Hematopoietic multipotent progenitor cell treated with erythropoietin and hydrocortisone succinate and interleukin-3 and kit ligand, for 17 days (in vitro differentiated cells): ENCODE measurements around the gene CRYL1.
"Not testable (repeated sequence)": the region's sequence is repeated elsewhere in the genome, so short reads cannot be mapped to it uniquely, and the experiment has no call there.

Experiments
- DNase-seq: peaks from one replicate; pipeline ENCODE4 v3.0.0-alpha.2; 2015; ENCODE audit warnings: low spot score

The CRYL1 gene

GRCh38 chr13:20451397-20451796 is 74.3 kb downstream of the CRYL1 start:
- DNase-seq: no peak

- DNase-seq: no peak
Observed at GRCh38 chr13:20448470-20448869, 77.2 kb downstream of the CRYL1 start.

DNA sequence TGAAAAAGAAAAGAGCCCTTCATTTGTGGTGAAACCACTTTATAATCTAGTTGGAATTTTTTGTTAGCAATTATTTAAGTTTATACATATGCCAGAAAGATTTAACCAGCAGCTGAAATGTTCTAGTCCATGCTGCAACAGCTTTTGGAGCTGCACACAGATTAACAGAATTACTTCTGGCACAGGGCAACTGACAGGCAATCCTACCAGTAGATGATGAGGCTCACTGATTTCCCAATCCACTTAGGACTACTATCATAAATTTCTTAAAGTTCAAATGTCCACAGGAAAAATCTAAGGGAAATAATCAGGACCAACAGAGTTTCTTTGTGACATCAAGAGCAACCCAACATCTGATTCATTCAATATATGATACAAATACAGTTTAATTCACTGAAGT is 78.8 kb downstream of the CRYL1 start:
- no peak for DNase-seq

- DNase-seq: no peak
Observed at GRCh38 chr13:20446405-20446804, 79.3 kb downstream of the CRYL1 start.

GRCh38 chr13:20442798-20443381 is 82.8 kb downstream of the CRYL1 start:
- no peak for DNase-seq

- DNase-seq: no peak
Observed at GRCh38 chr13:20442375-20442774, 83.3 kb downstream of the CRYL1 start.

- no peak for DNase-seq
Observed at GRCh38 chr13:20441879-20442278, 83.8 kb downstream of the CRYL1 start.

GRCh38 chr13:20441056-20441455 is 84.6 kb downstream of the CRYL1 start:
- no peak for DNase-seq

DNA sequence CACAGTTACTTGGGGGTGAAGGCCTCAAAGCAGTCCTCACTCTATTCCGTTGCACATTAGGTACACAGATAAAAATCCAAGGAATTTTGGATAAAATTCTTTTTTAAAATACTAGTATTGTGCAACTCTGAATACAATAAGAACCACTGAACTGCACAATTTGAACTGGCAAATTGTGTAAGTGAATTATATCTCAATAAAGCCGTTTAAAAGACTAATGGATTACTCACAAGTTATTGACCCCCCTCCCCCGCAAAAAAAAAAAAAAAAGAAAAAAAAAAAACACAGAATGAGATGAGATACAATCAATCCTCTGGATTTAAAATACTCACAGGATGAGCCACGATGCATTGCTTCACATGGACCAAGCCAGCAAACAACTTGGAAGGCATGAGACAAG is 86.4 kb downstream of the CRYL1 start:
- DNase-seq: no peak

GRCh38 chr13:20438801-20439200 is 86.9 kb downstream of the CRYL1 start:
- DNase-seq: no peak

- no peak for DNase-seq
Observed at GRCh38 chr13:20436505-20436904, 89.2 kb downstream of the CRYL1 start.

DNA sequence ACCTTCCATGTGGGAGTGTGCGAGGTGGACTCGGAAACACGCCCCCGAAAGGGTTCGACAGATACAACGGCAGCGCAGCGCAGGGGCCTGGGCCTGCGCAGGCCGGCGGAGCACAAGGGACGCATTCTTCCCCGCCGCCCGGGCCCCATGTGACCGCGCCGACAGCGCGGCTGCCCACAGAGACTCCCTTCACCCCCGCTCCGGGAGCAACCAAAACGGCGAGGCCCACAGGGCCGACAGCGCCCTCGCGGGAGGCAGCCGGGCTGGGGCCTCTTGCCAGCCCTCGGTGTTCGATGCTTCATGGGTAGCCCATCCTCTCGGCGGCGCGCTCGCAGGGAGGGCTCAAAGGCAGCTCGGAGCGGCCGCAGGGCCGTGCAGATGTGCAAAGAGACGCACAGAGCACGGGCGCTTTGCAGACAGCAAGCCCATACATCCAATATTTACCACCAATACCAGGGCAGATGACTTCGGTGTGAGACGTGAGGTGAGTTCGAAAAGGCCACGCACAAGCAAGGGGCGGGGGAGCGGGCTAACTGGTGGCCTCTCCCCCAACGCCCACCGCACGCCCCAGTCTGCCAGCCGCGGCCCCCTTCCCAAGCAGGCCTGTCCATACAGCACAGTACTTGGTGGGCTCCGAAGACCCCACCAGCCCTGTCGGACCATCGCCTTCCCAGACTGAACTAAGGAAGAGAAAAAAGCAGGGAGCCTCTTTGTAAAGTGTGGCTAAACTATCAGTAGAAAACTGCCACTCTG is 89.9 kb downstream of the CRYL1 start:
- no peak for DNase-seq

DNA sequence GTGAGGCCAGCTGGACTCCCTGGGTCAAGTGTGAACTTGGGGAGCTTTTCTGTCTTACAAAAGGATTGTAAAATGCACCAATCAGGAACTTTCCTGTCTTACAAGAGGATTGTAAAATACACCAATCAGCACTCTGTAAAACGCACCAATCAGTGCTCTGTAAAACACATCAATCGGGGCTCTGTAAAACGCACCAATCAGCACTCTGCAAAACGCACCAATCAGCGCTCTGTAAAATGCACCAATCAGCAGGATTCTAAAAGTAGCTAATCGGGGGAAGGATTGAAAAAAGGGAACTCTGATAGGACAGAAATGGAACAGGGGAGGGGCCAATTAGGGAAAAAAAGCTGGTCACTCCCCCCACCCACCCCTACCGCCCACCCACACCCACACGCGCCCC is 91.4 kb downstream of the CRYL1 start:
- DNase-seq: not testable (repeated sequence)

GRCh38 chr13:20431687-20432384 is 93.8 kb downstream of the CRYL1 start:
- DNase-seq: no peak

- DNase-seq: no peak
Observed at GRCh38 chr13:20431080-20431479, 94.6 kb downstream of the CRYL1 start.

- no peak for DNase-seq
Observed at GRCh38 chr13:20430296-20430695, 95.4 kb downstream of the CRYL1 start.

DNA sequence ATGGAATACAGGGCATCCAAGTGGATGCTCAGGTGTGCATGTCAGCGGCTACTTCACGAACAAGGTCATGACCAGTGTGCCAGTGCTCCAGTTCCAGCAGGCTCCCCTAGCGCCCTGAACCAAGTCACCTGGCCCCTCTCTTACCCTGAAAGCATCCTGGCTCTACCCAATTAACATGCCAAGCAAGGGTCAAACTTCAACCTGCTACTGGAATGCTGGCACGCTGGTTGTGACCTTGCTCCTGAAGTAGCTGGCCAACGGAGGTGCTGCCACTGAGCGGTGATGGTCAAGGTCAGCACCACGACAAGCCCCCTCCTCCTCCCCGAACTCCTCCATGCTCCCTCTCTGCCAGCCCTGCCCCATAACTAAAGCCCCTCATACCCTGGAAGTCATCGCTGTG is 96.0 kb downstream of the CRYL1 start:
- no peak for DNase-seq

DNA sequence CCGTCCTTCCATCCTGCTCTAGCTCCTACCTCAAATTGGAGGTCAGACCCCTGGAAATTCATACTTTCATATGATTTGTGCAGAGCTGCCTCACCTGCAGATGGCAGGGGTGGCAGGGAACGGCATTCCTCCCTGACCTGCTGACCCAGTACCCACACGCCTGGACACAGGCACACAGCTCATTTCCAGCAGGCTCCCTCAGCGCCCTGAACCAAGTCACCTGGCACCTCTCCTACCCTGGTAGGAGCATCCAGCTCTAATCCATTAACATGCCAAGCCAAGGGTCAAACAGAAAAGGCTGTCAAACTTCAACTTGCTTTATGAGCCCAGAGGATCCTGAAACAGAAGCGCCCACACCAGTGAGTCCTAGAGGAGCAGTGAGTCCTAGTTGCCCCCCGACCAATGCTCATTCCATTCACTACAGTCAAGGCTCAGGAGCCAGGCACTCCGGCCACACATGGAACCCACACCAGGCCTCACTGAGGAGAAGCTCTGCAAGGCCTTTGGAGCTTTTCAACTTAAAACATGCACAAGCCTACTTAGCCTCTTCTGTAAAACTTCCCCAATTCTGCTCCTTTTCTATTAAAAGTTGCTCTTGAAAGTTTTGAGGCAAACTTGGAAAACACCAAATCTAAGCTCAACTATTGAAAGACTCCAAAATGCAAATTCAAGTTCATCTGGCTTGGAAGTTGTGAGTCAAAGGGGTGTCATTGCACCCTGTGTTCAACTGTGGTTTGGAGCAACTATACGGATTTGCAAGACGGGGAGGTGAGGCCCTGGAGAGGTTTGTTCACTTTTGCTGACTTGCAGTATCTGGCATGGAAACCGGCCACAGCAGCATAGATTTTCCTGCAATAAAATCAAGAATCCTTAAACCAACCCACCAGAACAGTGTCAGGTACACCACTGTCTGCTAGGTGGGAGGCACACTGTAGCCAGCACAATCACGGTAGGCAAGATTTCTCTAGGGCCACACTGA is 96.7 kb downstream of the CRYL1 start:
- DNase-seq: no peak

- DNase-seq: no peak
Observed at GRCh38 chr13:20426766-20427448, 98.8 kb downstream of the CRYL1 start.

DNA sequence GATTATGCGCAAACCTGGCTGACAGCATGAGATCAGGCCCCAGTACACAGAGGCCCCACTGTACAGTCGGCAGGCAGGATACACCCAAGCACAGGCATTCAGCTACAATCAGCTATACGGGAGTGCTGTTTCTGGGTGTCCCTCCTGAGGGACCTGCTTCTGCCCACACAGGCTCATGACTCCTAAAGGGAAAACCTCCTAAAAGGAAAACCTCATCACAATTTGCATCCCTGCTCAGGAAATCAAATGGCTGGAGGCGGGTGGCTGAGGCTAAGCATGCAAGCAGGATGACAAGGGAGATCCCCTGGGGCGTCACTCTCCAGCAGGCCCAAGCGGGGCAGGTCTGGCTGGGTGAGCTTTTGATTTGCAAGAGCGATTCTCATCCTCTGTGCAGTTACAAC is 99.8 kb downstream of the CRYL1 start:
- no peak for DNase-seq

GRCh38 chr13:20424949-20425348 is 100.7 kb downstream of the CRYL1 start:
- DNase-seq: no peak

- no peak for DNase-seq
Observed at GRCh38 chr13:20424559-20424852, 101.2 kb downstream of the CRYL1 start.
